Epithelial cell of proximal tubule (primary cell): ENCODE results near the gene ATP8A2. TPM values are rescaled to one million over a fixed set of nuclear protein-coding genes. Genes with fewer than 3 reads are reported as not detected.
"Not testable (repeated sequence)": the region's sequence is repeated elsewhere in the genome, so short reads cannot be mapped to it uniquely, and the experiment has no call there.

Experiments used
- DNase-seq: peaks from one replicate; pipeline ENCODE4 v3.0.0-alpha.2; 2011; ENCODE audit warnings: low read depth
- H3K4me3 ChIP-seq: 2 replicates; pipeline ENCODE4 v1.5.1; 2011; ENCODE audit warnings: low read depth, mild to moderate bottlenecking, low read length
- total RNA-seq: library from RNA; depleted of rRNA; stranded (reverse); fragments of >200 nt; gene quantifications from 2 replicates; pipeline ENCODE4 v1.2.3, GENCODE V29; 2015
- TF ChIP-seq, protein P1 (sequence below): conservative IDR thresholded peaks from 2 replicates; pipeline ENCODE4 v1.5.1; 2012; ENCODE audit warnings: low read depth, mild to moderate bottlenecking, low read length

Gene ATP8A2
- total RNA-seq, 1 donor from 2014 or later = 2.2 TPM

DNA sequence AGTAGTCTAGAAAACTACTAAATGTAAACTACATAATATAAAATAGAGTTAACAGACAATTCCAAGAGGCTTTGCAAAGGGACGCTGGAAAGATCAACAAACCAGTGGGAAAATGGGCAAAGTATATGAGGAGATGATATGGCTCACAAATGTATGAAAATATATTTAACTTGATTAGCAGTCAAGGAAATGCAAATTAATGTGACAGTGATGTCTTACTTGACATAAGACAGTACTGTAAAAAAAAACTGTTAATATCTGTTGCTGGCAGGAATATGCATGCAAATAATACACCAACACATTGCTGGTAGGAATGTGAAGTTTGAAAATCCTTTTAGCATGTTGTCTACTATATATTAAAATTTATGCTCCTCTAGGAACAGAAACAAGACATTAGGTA lies 136.1 kb downstream of the ATP8A2 start:
- DNase-seq = no peak
- H3K4me3 ChIP-seq = no peak overlapping the region
- TF ChIP-seq, protein P1, sequence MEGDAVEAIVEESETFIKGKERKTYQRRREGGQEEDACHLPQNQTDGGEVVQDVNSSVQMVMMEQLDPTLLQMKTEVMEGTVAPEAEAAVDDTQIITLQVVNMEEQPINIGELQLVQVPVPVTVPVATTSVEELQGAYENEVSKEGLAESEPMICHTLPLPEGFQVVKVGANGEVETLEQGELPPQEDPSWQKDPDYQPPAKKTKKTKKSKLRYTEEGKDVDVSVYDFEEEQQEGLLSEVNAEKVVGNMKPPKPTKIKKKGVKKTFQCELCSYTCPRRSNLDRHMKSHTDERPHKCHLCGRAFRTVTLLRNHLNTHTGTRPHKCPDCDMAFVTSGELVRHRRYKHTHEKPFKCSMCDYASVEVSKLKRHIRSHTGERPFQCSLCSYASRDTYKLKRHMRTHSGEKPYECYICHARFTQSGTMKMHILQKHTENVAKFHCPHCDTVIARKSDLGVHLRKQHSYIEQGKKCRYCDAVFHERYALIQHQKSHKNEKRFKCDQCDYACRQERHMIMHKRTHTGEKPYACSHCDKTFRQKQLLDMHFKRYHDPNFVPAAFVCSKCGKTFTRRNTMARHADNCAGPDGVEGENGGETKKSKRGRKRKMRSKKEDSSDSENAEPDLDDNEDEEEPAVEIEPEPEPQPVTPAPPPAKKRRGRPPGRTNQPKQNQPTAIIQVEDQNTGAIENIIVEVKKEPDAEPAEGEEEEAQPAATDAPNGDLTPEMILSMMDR = no peak

DNA sequence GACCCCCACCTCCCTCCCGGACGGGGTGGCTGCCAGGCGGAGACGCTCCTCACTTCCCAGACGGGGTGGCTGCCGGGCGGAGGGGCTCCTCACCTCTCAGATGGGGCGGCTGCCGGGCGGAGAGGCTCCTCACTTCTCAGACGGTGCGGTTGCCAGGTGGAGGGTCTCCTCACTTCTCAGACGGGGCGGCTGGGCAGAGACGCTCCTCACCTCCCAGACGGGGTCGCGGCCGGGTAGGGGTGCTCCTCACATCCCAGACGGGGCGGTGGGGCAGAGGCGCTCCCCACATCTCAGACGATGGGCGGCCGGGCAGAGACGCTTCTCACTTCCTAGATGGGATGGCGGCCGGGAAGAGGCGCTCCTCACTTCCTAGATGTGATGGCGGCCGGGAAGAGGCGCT lies 141.3 kb downstream of the ATP8A2 start:
- H3K4me3 ChIP-seq, DNase-seq: not testable (repeated sequence)

DNA sequence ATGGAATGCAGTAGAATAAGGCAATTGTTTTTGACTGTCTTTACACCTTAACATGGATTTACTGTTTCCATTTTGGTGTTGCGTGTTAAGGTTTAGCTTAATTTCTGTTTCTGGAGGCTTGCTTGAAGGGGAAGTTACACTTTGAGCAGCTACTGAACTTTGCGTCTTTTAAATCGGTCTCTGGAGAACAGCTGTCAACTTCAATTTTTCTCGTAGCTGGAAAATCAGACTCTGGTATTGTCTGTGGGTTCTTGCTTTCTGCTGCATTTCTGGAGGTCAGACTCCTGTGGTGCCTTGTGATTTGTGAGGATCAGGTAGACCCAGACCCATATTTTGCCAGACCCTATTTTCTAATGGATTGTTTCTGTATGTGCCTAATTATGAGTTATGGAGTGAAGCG lies 146.7 kb downstream of the ATP8A2 start:
- no peak overlapping the region for H3K4me3 ChIP-seq
- TF ChIP-seq, protein P1 = no peak
- DNase-seq = no peak

DNA sequence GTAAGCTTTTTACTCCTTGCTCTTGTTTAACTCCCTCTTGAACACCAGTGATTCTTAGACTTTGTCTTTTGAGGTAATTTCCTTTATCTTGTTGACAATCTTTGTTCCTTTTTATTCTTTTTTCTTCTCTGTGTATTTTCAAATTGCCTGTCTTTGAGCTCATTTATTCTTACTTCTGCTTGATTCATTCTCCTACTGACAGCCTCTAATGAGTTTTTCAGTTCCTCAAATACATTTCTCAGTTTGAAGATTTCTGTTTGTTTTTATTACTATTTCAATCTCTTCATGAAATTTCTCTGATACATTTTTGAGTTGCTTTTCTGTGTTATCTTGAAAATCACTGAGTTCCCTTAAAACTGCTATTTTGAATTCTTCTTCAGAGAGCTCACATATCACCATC lies 154.1 kb downstream of the ATP8A2 start:
- no peak for DNase-seq
- TF ChIP-seq, protein P1 = no peak
- H3K4me3 ChIP-seq = no peak overlapping the region

DNA sequence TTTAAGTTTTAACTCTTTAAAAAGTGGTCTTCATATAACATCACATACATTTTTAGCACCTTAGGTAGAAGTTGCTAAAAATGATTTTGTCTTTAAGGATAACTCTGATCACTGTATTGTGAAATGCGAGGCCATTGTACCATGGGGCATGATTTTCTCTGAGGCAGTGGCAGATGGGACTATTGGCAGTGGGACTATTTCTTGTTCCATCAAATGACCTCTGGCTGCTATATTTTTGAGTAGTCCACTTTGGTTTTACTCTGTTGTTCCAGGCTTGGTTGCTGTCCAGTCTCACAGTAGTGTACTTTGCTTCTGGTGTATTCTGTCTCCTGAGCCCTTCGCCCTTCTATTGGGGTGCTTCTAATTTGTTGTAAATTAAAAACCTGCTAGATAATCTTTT lies 156.5 kb downstream of the ATP8A2 start:
- no peak overlapping the region for H3K4me3 ChIP-seq
- TF ChIP-seq, protein P1 = no peak
- no peak for DNase-seq

DNA sequence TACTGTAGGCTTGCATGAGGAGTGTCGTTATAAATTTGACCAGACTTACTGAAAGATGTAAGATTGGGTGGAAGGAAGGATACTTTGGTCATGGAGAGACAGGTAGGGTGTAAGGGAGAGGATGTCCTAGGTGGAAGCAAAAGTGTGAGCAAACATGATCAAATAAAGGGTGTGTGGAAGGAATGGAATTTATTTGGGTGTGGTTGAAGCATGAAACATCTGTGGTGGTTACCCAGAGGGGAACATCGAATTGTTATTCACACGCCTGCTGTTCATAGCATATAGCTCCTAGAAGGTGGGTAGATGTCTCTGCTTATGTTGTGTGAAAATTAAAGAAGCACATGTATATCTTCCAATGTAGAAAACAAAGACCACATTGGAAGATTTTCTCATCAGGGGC lies 157.7 kb downstream of the ATP8A2 start:
- TF ChIP-seq, protein P1 = no peak
- no peak overlapping the region for H3K4me3 ChIP-seq
- no peak for DNase-seq

DNA sequence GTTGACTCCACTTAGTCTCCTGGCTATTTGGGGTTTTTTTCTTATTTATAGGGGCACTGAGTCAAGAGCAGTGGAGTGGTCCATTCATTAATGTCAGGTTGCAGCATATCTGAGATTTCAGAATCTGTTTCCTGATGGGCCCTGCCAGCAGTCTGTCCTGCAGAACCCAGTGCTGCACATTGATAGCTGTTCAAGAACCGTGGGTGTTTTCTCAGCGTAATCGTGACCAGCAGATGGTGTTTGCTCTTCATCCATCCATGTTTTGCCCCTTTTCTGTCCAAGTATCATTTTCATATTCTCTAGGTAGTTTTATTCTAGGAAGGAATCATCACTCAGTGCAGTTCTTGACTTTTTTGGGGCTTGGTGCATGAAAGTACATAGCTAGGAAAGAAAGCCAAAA lies 166.5 kb downstream of the ATP8A2 start:
- no peak for DNase-seq

More for the DNA sequence above, 166.5 kb downstream of the ATP8A2 start:
- no peak overlapping the region for H3K4me3 ChIP-seq
- TF ChIP-seq, protein P1 = no peak
